Thyroid gland (tissue), 4 donors: ENCODE results near the gene PDIK1L.

Source experiments
- CTCF ChIP-seq, 6 experiments: fragments of 200-600 bp in 3 of 6; fragments of 450-650 bp in 3 of 6; sonication (generic) in 3 of 6; IDR thresholded peaks; one replicate each; pipeline ENCODE4 v1.5.1; 2016 to 2019; ENCODE audit warnings: antibody characterized with exemption in 6 of 6, mild to moderate bottlenecking in 2 of 6, inconsistent platforms in 1 of 6, moderate library complexity in 1 of 6
- POLR2A ChIP-seq, 2 donors: fragments of 450-650 bp; IDR thresholded peaks; one replicate each; pipeline ENCODE4 v1.6.1; 2017; ENCODE audit warnings: antibody characterized with exemption in 2 of 2, mild to moderate bottlenecking in 2 of 2, moderate library complexity in 1 of 2

- peak in 4 of 6 experiments; percentile 46 to 93 (median 76) for TF ChIP-seq CTCF (IDR thresholded peaks at IDR 0.05)
- TF ChIP-seq POLR2A (IDR thresholded peaks at IDR 0.05): no peak
Measured at GRCh38 chr1:26164036-26164860, 52.6 kb downstream of the PDIK1L start.
